ENCODE results near the gene DDX10.

DDX10 gene

GRCh38 chr11:108870373-108871020, 205.6 kb downstream of the DDX10 start:
- no peak for DNase-seq (ENCODE audit: low read depth in 4 of 4, low spot score in 1 of 4)

GRCh38 chr11:108871152-108871551, 206.3 kb downstream of the DDX10 start:
- DNase-seq (ENCODE audit: low read depth in 4 of 4, low spot score in 1 of 4) = no peak

GRCh38 chr11:108871867-108872266, 207.0 kb downstream of the DDX10 start:
- no peak for DNase-seq (ENCODE audit: low read depth in 4 of 4, low spot score in 1 of 4)

- DNase-seq (ENCODE audit: low read depth in 4 of 4, low spot score in 1 of 4) = no peak
Measured at GRCh38 chr11:108872781-108873291, 208.0 kb downstream of the DDX10 start.

- DNase-seq (ENCODE audit: low read depth in 4 of 4, low spot score in 1 of 4) = no peak
Measured at GRCh38 chr11:108873310-108873709, 208.4 kb downstream of the DDX10 start.

- DNase-seq (ENCODE audit: low read depth in 4 of 4, low spot score in 1 of 4) = no peak
Measured at GRCh38 chr11:108873941-108874340, 209.1 kb downstream of the DDX10 start.

- no peak for DNase-seq (ENCODE audit: low read depth in 4 of 4, low spot score in 1 of 4)
Measured at GRCh38 chr11:108875134-108875533, 210.3 kb downstream of the DDX10 start.

- DNase-seq (ENCODE audit: low read depth in 4 of 4, low spot score in 1 of 4) = no peak
Measured at GRCh38 chr11:108877178-108877577, 212.3 kb downstream of the DDX10 start.

- no peak for DNase-seq (ENCODE audit: low read depth in 4 of 4, low spot score in 1 of 4)
Measured at GRCh38 chr11:108880510-108880909, 215.6 kb downstream of the DDX10 start.

- DNase-seq (ENCODE audit: low read depth in 4 of 4, low spot score in 1 of 4) = no peak
Measured at GRCh38 chr11:108881131-108881530, 216.3 kb downstream of the DDX10 start.

- no peak for DNase-seq (ENCODE audit: low read depth in 4 of 4, low spot score in 1 of 4)
Measured at GRCh38 chr11:108882211-108882831, 217.5 kb downstream of the DDX10 start.

- no peak for DNase-seq (ENCODE audit: low read depth in 4 of 4, low spot score in 1 of 4)
Measured at GRCh38 chr11:108886005-108886659, 221.3 kb downstream of the DDX10 start.

GRCh38 chr11:108886660-108887009, 221.8 kb downstream of the DDX10 start:
- no peak for DNase-seq (ENCODE audit: low read depth in 4 of 4, low spot score in 1 of 4)

- DNase-seq (ENCODE audit: low read depth in 4 of 4, low spot score in 1 of 4) = no peak
Measured at GRCh38 chr11:108887436-108888238, 222.8 kb downstream of the DDX10 start.

GRCh38 chr11:108890482-108891105, 225.7 kb downstream of the DDX10 start:
- no peak for DNase-seq (ENCODE audit: low read depth in 4 of 4, low spot score in 1 of 4)

- no peak for DNase-seq (ENCODE audit: low read depth in 4 of 4, low spot score in 1 of 4)
Measured at GRCh38 chr11:108891143-108891542, 226.3 kb downstream of the DDX10 start.

- DNase-seq (ENCODE audit: low read depth in 4 of 4, low spot score in 1 of 4) = no peak
Measured at GRCh38 chr11:108891909-108892511, 227.1 kb downstream of the DDX10 start.

GRCh38 chr11:108895579-108896480, 231.0 kb downstream of the DDX10 start:
- DNase-seq (ENCODE audit: low read depth in 4 of 4, low spot score in 1 of 4) = no peak

- no peak for DNase-seq (ENCODE audit: low read depth in 4 of 4, low spot score in 1 of 4)
Measured at GRCh38 chr11:108897071-108897481, 232.2 kb downstream of the DDX10 start.

- DNase-seq (ENCODE audit: low read depth in 4 of 4, low spot score in 1 of 4) = no peak
Measured at GRCh38 chr11:108897916-108898315, 233.0 kb downstream of the DDX10 start.

Measured in stimulated activated CD4-positive, alpha-beta T cell treated with anti-CD3 and anti-CD28 coated beads, Interleukin-1b, Interleukin-23, amount 100 ng/mL, for 24 hours (primary cell).